Progenitor cell of endocrine pancreas (in vitro differentiated cells): ENCODE results near the gene PSMB11. TPM values are rescaled to one million over a fixed set of nuclear protein-coding genes. Genes with fewer than 3 reads are reported as not detected.
A peak's percentile ranks its signal among the peaks of the same experiment; 100 is the strongest.

Source experiments
- DNase-seq: peaks from one replicate; pipeline ENCODE4 v3.0.0; 2021; ENCODE audit warnings: low spot score; ENCODE audit not compliant: unreplicated experiment
- H3K27ac Mint-ChIP-seq: 2 replicates; pipeline ENCODE4 v1.8.0; 2021; ENCODE audit warnings: mild to moderate bottlenecking, moderate library complexity, mixed read lengths
- H3K27me3 Mint-ChIP-seq: 2 replicates; pipeline ENCODE4 v1.8.0; 2021; ENCODE audit warnings: mixed read lengths
- H3K36me3 Mint-ChIP-seq: 2 replicates; pipeline ENCODE4 v1.8.0; 2022; ENCODE audit warnings: mixed read lengths; ENCODE audit not compliant: insufficient read depth
- H3K4me1 Mint-ChIP-seq: 2 replicates; pipeline ENCODE4 v1.8.0; 2021; ENCODE audit warnings: low read depth, mixed read lengths
- H3K4me3 Mint-ChIP-seq: 2 replicates; pipeline ENCODE4 v1.8.0; 2021; ENCODE audit warnings: low read depth, mild to moderate bottlenecking, moderate library complexity, mixed read lengths
- H3K9me3 Mint-ChIP-seq: 2 replicates; pipeline ENCODE4 v1.8.0; 2021; ENCODE audit warnings: low read depth, mixed read lengths
- CTCF ChIP-seq: fragments of 200-600 bp; sonication (generic); IDR thresholded peaks from one replicate; pipeline ENCODE4 v1.5.0; 2021; ENCODE audit warnings: antibody characterized with exemption, mild to moderate bottlenecking; ENCODE audit not compliant: unreplicated experiment
- total RNA-seq: library from RNA; stranded (reverse); gene quantifications from 2 replicates; pipeline ENCODE4 v1.2.1, GENCODE V29; 2021

The PSMB11 gene
- total RNA-seq, 1 donor from 2014 or later = not detected

- Mint-ChIP-seq H3K4me1 (peaks cover 12% of the 10 kb centered on the region), H3K36me3 (peaks cover 10% of the 10 kb centered on the region)
- no peak for TF ChIP-seq CTCF
Observed at GRCh38 chr14:23056956-23057756, 15.1 kb downstream of the PSMB11 start, which contains the start of gene CDH24. CDH24 (minus strand) TSS chr14:23057520; CDS start chr14:23055733, 1,787 bp downstream.

GRCh38 chr14:23057757-23058653 lies 16.0 kb downstream of the PSMB11 start:
- DNase-seq = peak; percentile 93
- Mint-ChIP-seq H3K27ac (peak overlapping the region; percentile 95), H3K4me3 (peak overlapping the region; percentile 82), H3K36me3 (peaks cover 15% of the 10 kb centered on the region), H3K9me3 (no peaks in the 10 kb centered on the region), H3K27me3 (no peaks in the 10 kb centered on the region), H3K4me1 (peaks cover 12% of the 10 kb centered on the region)
- TF ChIP-seq CTCF = peak; percentile 96

More at GRCh38 chr14:23056956-23057756, 15.1 kb downstream of the PSMB11 start, which contains the start of gene CDH24:
- DNase-seq = peak; percentile 61
- peak within 1 kb of the TSS; percentile 95 for H3K27ac Mint-ChIP-seq
- peak within 1 kb of the TSS; percentile 82 for H3K4me3 Mint-ChIP-seq
- no peaks in the 10 kb centered on the region for H3K27me3 Mint-ChIP-seq
- no peaks in the 10 kb centered on the region for H3K9me3 Mint-ChIP-seq

- no peak for TF ChIP-seq CTCF
- Mint-ChIP-seq H3K36me3 (peaks cover 23% of the 10 kb centered on the region), H3K4me3 (no peak overlapping the region), H3K27ac (peak overlapping the region; percentile 71), H3K4me1 (peaks cover 12% of the 10 kb centered on the region), H3K9me3 (no peaks in the 10 kb centered on the region), H3K27me3 (no peaks in the 10 kb centered on the region)
- DNase-seq = no peak
Observed at GRCh38 chr14:23058654-23059504, 16.9 kb downstream of the PSMB11 start.

- peaks cover 31% of the 10 kb centered on the region for H3K36me3 Mint-ChIP-seq
Observed at GRCh38 chr14:23060536-23061260, 18.7 kb downstream of the PSMB11 start.

More at GRCh38 chr14:23060536-23061260, 18.7 kb downstream of the PSMB11 start:
- TF ChIP-seq CTCF = no peak
- no peak for DNase-seq
- Mint-ChIP-seq H3K9me3 (no peaks in the 10 kb centered on the region), H3K4me3 (no peak overlapping the region), H3K4me1 (peaks cover 12% of the 10 kb centered on the region), H3K27ac (no peak overlapping the region), H3K27me3 (no peaks in the 10 kb centered on the region)
